GM21786 (cell line): ENCODE results near the gene TMC7.

Experiments used
- ATAC-seq: cut with Tn5 transposase; IDR thresholded peaks from one replicate; pipeline ENCODE4 v1.9.1; 2021; ENCODE audit not compliant: unreplicated experiment

The TMC7 gene

DNA sequence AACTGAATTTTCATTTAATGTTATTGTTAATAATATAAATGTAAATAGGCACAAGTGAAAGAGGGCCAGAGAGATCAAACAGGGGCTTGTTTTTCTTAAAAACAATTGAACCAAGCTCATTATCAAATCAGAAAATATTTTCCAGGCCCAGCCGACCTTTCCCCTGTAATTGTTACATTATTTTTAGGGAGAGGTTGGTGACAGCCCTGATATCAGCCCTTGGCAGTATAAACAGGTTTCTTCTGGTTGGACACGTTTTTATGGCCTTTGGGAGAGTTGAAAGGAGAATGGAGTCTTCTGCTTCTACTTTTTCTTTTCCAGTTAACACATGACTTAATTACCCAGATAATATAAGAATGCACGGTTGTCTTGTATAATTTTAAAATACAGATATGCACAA lies 43.7 kb downstream of the TMC7 start:
- no peak for ATAC-seq

DNA sequence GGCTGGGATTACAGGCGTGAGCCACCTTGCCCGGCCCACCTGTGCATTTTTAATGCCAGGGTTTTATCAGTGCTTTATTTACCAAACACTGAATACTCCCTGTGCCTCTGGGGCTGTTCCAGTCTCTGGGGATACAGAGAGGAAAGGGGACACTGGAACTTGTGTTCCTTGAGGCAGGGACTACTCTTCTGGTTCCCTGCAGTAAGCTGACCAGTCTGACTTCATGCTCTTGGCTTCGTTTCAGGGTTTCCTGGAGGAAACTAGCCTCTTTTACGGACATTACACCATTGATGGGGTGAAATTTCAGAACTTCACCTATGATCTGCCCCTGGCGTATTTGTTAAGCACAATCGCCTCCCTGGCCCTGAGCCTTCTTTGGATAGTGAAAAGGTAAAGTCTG lies 46.2 kb downstream of the TMC7 start:
- ATAC-seq, result no peak

DNA sequence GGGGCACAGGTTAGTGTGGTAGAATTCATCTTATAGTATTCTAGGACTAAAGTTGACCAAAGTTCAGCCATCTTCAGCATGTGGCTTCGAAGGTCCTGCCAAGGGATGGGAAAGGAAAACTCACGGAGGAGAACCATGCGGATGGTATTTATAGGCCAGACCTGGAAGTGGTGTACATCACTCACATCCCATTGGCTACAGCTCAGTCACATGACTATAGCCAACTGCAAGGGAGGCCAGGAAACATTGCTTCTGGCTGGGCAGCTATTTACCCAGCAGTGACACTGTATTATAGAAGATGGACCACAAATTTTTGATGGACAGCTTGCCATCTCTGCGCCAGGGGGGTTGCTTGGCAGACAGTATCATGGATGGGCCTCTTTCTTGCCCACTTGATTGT lies 48.0 kb downstream of the TMC7 start:
- ATAC-seq, result no peak

DNA sequence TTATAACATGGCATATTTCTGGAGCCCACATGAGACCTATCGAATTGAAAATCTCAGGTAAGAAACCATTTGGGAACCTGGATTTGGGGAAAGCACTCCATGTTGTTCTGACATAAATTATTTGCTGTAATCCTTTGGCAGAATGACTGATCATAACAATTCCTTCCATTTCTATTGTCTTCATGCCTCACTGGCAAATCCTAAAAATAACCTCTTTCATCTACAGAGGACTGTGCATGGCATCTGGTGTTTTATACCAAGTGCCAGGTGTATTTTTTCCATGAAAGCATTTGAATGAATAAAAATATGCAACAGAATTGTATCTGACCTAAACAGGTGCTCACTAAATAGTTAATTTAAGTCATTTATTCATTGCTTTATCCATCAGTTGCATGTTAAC lies 50.0 kb downstream of the TMC7 start:
- ATAC-seq, result no peak

DNA sequence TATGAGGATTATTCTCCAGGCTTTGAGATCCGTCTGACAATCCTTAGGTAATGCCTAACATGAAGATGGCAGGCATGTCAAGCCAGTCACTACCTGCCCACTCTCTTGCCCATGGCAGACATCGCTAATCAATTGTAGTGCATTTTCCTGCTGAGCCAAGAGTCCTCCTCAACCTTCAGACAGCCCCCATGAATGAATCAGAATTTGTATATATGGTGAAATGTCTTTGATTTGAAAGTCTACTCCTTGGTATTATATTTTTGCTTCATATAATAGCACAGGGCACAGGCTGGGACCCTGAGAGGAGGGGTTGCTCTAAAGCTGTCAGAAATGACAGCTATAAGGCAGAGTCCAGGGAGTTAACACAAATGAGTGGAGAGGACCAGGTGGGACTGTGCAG lies 56.7 kb downstream of the TMC7 start:
- no peak for ATAC-seq

DNA sequence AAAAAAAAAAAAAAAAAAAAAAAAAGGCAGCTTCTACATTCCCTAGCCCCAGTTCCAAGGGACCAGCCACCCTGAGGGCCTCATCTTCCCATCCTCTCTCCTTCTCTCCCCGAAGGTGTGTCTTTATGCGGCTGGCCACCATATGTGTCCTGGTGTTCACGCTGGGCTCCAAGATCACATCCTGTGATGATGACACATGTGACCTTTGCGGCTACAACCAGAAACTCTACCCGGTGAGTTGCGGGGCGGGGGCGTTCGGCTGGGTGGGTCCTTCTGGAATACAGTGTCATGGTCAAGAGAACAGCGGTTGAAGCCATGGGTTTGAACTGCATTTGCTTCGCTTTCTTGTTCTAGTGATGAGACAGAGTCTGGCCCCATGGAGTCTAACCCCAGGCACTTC lies 61.0 kb downstream of the TMC7 start:
- ATAC-seq, result no peak

DNA sequence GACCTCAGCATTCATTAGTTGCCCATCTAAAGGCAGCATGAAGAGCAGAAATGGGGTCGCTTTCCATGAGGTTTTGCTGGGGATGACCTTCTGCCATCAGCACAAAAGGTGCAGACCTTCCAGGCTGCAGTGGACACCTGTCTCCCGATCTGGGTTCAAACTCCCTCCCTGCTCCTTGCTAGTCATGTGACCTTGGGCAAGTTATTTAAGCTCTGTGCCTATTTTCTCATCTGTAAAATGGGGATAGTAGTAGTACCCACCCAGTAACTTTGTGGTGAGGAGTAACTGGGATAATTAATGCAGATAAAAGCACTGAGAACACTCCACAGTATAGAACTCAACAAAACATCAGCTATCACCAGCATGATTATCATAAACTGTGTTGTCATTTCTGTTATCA lies 62.3 kb downstream of the TMC7 start:
- no peak for ATAC-seq

DNA sequence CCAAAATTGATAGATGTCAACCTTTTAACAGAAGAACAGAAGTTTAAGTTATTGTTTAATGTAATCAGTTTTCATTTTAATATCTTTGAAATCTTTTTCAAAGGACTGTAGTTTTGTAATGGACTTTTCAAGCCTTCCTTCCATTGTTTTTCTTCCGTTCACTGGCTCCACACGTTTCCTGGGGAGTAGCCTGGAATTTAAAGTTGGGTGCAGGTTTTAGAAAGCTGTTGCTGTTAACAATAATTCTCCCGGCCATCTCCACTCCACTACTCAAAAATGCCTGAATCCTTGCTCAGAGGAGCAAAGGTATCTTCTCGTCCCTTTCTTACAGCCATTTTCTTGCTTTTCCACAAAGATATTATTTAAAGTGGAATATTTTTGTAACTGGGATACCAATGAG lies 79.0 kb downstream of the TMC7 start:
- ATAC-seq, result no peak

DNA sequence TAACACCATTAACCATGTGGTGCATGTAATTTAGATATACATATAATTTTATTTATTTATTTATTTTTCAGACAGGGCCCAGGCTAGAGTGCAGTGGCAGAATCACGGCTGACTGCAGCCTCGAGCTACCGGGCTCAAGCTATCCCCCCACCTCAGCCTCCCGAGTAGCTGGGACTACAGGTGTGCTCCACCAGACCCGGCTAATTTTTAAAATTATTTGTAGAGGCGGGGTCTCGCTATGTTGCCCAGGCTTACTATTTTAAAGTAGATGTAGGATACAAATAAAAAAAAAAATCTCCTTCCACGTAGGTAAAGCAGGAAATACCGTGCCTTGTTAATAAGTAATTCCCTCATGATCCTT lies 83.2 kb downstream of the TMC7 start:
- ATAC-seq, result no peak

DNA sequence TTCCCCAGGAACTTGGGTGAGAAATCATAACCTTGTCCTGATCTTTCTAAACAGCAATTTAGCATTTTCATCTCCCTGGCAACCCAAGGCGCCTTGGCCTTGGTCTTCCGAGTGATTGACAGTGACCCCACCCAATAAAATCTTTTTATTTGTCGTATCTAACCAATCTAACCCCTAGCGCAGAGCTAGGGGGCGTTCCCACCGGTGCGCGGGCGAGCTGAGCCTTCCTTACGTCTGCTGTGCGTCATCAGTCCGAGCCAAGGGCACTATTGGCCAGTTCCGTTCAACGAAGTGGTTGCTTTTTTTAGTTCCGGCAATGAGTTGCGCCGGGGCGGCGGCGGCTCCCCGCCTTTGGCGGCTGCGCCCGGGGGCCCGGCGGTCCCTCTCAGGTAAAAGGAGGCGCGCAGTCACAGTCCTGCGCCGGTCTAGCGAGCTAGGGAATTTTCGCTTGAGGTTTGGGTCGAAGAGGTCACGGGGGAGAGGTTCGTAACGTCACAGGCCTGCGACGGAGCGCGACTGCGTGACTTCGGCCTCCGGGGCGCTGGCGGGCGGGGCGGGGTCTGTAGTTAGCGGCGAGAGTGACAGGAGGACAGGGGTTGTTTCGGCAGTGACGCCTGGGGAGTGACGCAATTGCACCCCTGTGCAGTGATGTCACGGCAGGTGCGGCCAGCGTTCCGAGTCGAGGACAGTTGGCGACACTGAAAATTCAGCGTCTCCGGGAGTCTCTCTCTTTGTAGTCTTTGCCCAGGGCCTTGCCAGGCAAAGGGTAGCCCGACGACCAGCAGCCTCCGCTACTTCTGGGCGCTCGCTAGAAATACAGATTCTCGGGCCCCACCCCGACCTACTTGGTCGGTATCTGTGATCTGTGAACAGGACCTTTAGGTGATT lies 83.9 kb downstream of the TMC7 start, which contains the start of gene COQ7:
Gene COQ7, plus strand, starts transcription at position 266 of the 888 bp plus-strand sequence. Its CDS starts 51 bp downstream, at position 317.
- ATAC-seq, result peak; percentile 89

DNA sequence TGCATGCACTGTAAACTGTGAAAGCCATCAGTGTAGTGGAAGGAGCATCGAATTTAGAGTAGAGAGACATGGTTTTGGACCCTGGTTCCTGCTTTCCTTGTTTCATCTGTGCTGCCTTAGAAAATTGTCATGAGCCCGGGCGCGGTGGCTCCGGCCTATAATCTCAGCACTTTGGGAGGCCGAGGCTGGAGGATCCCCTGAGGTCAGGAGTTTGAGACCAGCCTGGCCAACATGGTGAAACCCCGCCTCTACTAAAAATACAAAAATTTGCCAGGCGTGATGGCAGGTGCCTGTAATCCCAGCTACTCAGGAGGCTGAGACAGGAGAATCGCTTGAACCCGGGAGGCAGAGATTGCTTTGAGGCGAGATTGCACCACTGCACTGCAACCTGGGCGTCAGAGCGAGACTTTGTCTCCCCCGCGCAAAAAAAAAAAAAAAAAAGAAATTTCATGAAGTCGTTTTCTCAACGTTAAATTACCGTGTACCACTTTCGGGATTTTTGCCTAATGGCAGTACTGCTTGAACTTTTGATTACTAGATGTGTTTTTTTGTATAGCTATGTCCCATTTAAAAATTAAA lies 84.6 kb downstream of the TMC7 start:
- ATAC-seq, result no peak

DNA sequence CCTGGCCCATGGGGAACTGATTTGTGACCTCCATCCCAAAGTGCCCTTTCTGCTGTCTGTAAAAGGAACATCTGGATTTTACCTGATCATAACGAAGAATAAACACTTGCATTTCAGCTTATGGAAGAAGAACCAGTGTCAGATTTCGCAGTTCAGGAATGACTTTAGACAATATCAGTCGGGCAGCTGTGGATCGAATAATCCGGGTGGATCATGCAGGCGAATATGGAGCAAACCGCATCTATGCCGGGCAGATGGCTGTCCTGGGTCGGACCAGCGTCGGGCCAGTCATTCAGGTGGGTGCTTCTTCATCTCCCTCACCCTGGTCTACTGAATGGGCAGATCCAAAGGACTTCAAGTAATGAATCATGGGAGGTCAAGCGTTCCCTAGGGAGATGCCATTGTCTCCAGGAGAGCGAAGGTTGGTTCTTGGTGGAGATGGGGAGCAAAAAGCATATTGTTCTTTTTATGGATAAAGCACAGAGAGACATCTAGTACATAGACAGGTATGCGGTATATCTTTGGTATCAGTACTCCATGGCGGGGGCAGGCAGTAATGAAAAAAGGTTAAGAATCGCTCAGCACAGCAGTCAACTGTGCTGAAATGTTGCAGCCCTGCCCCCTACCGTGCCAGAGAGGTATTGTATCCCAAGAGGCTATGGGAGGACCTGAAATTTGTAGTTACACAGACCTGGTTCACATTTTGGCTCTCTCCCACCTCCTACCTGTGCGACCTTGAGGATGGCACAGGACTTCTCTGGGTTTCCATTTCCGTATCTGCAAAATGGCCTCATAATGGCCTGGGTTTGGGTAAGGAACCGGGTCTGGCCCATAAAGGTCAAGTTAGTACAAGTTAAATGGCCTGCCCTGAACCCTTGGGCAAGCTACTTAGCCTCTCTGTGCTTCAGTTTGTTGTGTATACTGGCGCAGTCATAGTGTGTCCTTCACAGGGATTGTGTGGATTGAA lies 88.4 kb downstream of the TMC7 start:
- no peak for ATAC-seq

DNA sequence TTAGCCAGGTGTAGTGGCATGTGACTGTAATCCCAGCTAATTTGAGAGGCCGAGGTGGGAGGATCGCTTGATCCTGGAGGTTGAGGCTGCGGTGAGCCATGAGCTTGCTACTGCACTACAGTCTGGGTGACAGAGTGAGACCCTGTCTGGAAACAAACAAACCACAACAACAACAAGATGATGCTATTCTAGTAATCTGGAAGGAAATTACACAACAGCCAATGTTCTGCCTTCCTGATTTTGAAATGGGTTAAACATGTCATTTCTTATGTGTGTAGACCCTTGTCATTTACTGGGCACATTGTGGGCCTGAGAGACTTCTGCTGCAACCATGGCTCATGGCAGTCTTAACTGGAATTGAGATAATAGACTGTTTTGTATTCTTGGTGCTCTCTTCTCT lies 89.6 kb downstream of the TMC7 start:
- no peak for ATAC-seq

DNA sequence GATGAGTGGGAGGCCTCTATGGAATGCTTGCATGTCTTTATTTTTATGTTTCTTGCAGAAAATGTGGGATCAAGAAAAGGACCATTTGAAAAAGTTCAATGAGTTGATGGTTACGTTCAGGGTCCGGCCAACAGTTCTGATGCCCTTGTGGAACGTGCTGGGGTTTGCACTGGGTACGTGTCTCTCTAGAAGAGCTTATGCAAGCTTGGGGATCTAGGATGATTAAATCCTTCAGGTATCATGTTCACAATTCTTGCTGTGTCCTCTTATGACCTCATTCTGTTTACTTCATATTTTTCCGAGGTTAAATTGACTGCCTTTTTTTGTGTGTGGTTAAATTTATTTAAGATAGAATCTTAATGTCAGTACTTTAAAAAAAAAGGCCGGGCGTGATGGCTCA lies 90.1 kb downstream of the TMC7 start:
- no peak for ATAC-seq

DNA sequence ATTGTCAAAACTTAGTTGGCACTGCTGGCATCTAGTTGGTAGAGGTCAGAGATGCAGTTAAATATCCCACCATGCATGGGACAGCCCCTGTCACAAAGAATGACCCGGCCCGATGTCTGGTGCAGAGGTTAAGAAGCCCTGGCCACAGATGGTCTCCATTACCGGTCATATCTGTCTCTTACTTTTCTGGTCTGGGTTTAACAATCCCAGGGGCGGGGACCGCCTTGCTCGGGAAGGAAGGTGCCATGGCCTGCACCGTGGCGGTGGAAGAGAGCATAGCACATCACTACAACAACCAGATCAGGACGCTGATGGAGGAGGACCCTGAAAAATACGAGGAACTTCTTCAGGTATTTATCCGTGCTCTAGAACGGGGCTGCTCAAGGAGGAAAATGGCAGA lies 91.8 kb downstream of the TMC7 start:
- ATAC-seq, result no peak

DNA sequence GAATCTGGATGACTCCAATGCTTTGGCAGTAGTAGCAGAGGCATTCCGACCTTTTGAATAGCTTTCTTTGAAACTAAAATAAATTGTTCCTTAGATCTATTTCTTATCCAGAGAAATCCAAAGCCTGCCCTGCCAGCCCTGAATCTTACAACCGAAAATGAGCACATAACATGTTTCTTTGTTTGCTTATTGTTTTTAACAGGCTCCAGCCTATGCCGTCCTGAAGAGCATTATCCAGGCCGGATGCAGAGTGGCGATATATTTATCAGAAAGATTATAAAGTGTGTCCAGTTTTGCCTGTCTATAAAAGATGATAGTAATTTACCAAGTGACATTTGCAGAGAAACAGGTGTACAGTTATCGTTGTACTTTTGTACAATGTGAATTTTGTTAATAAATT lies 94.1 kb downstream of the TMC7 start:
- no peak for ATAC-seq

DNA sequence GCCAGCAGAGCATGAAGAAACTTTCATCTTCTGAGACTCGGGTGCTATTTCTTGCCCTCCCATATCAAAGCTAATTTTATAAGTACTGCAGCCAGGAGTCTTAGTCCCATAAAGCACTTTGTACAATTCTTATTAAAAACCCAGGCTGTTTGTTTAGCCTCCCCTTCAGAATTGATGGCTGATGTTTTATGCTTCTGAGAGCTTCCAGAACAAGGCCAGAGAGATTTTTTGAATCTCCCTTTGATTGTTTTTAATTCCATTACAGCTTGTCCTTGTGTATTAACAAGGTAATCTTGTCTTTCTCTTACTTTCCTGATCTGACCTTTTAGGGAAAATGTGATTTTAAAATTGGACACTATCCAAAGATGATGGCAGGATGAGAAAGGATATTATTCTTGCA lies 99.9 kb downstream of the TMC7 start:
- ATAC-seq, result no peak

DNA sequence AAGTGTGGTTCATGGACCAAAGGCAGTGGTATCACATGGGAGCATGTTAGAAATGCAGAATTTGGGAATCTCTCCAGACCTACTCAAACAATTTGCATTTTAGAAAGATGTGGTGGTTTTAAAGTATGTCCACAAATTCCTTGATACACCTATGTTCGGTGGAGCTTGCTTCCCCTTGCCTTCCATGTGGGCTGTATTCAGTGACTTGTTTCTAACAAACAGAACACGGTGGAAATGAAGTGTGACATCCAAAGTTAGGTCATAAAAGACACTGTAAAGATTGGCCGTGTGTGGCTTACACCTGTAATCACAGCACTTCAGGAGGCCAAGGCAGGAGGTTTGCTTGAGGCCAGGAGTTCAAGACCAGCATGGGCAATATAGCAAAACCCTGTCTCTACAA lies 100.4 kb downstream of the TMC7 start:
- ATAC-seq, result no peak

DNA sequence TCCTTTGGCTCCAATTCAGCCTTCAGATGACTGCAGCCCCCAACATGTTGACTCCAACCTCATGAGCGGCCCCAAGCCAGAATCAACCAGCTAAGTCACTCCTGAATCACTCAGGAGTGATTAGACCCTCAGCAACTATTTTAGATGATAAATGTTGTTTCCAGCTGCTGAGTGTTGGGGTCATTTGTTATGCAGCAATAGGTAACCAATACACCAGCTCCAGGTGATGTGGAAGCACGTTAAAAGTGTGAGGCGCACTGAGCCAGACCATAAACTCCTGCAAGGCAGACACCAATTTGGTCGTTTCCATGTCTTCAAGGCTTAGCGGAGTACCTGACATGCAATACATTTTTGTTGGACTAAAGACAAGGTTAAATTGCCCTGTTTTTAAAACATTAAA lies 101.1 kb downstream of the TMC7 start:
- ATAC-seq, result no peak

DNA sequence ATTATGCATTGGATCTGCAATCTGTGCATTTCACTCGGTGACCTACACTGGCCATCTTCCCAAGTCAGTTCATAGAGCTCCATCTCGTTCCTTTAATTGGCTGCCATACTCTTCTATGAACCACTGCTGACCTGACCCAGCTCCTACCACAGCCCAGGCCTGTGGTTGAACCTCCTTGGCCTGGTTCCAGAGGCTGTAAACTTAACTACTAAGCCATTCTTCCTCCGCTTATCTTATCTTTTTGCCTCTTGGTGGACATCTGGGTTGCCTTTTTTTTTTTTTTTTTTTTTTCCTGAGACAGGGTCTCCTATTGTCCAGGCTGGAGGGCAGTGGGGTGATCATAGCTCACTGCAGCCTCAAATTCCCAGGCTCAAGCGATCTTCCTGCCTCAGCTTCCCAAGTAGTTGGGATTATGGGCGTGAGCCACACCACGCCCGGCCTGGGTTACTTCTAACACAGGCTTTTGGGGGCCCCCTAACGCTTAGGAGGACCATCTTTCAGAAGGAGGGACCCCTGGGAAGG lies 102.0 kb downstream of the TMC7 start:
- no peak for ATAC-seq
